ENCODE measurements around the gene VPS4B. TPM values are rescaled to one million over a fixed set of nuclear protein-coding genes. Genes with fewer than 3 reads are reported as not detected.

VPS4B gene
- polyA plus RNA-seq, 3 donors, result 56.9 to 67.3 (median 58.9) TPM

DNA sequence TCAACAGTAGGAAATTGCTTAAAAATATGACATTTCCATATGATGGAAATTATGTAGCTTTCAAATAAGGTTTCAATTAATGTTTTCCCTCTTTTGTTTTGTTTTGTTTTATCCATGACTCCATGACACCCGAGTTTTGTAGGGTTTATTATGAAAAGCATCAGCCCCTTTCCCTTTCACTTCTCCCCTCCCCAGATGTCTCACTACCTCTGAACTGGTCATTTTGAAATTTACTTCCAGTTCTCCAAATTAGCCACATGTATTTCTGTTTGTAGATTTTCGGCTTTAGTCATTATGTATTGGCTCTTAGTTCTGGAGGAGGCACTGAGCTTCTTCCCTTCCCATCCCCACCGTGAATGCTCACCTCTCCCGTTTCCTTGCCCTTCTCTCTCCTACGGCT lies 18.6 kb upstream of the VPS4B start:
- no peak for DNase-seq (ENCODE audit: extremely low read depth in 1 of 11, low read depth in 9 of 11, low spot score in 4 of 11)

- no peak for DNase-seq (ENCODE audit: extremely low read depth in 1 of 11, low read depth in 9 of 11, low spot score in 4 of 11)
These were observed 17.9 kb upstream of the VPS4B start for GRCh38 chr18:63440219-63440618.

DNA sequence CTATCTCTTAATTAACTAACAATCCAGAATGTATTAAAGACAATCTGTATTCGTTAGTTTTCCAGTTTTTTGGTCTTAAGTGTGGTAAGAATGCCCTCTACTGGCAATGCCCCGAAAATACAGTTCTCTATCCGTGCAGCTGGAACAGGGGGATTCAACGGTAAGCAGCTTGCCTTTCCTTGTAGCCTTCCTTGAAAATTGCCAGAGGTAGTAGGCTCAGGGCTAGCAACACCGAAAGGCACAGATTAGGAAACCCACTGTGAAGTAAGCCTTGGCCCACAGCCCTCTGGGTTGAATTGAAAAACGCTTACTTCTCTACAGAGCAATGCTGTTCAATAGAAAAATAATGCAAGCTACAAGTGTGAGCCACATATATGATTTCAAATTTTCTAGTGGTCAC lies 17.1 kb upstream of the VPS4B start:
- DNase-seq (ENCODE audit: extremely low read depth in 1 of 11, low read depth in 9 of 11, low spot score in 4 of 11), result peak in 10 of 11 donors; percentile 50 to 68 (median 52)

GRCh38 chr18:63438181-63438580 lies 15.9 kb upstream of the VPS4B start:
- DNase-seq (ENCODE audit: extremely low read depth in 1 of 11, low read depth in 9 of 11, low spot score in 4 of 11), result no peak

DNA sequence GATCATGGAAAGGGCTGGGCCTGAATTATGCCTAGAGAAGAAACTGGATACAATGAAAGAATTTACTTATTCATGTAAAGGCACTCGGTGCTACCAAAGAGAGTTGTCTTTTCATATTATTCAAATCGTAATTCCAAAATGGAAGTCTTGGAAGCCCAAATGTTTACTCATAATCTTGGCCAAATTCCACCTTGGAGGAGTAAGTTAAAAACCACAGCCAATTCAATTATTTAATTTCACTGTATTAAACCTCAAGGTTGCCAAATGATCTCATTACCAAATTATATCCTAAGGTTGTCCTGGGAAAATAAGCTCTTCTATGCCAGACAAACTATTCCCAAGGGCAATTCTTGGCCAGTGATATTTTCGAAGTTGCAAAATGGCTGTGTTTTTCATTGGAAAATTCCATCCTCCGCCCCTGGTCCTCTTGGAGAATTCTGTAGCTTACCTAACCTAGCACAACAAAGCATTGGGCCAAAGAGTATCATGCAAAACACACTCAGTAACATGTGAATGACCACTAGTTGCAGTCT lies 11.1 kb upstream of the VPS4B start:
- no peak for DNase-seq (ENCODE audit: extremely low read depth in 1 of 11, low read depth in 9 of 11, low spot score in 4 of 11)

GRCh38 chr18:63431180-63431579 lies 8.9 kb upstream of the VPS4B start:
- no peak for DNase-seq (ENCODE audit: extremely low read depth in 1 of 11, low read depth in 9 of 11, low spot score in 4 of 11)

- DNase-seq (ENCODE audit: extremely low read depth in 1 of 11, low read depth in 9 of 11, low spot score in 4 of 11), result no peak
These were observed 8.2 kb upstream of the VPS4B start for GRCh38 chr18:63430526-63430925.

- DNase-seq (ENCODE audit: extremely low read depth in 1 of 11, low read depth in 9 of 11, low spot score in 4 of 11), result no peak
These were observed 5.3 kb upstream of the VPS4B start for GRCh38 chr18:63427558-63427957.

GRCh38 chr18:63422864-63423304 lies 608 bp upstream of the VPS4B start:
- DNase-seq (ENCODE audit: extremely low read depth in 1 of 11, low read depth in 9 of 11, low spot score in 4 of 11), result peak in 1 of 11 donors; percentile 27

DNA sequence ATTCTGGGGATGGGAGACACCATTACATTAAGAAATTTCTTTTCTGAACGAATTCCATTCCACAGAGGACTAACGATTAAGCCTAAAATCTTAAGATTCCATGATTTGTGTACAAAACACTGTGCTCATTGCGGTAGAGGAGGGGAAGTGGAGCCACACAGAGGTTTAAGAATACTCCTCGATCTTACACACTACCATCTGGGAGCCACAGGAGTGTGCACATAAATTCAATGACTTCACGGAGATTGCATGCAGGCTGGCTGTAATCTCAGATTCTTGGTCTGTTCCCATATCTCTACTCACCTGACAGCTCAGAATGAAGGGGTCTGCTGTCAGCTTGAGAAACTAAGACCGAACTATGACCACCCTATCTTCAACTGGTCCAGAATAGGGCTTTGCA lies 762 bp downstream of the VPS4B start:
- no peak for DNase-seq (ENCODE audit: extremely low read depth in 1 of 11, low read depth in 9 of 11, low spot score in 4 of 11)

GRCh38 chr18:63412953-63413352 lies 9.3 kb downstream of the VPS4B start:
- DNase-seq (ENCODE audit: extremely low read depth in 1 of 11, low read depth in 9 of 11, low spot score in 4 of 11), result no peak

DNA sequence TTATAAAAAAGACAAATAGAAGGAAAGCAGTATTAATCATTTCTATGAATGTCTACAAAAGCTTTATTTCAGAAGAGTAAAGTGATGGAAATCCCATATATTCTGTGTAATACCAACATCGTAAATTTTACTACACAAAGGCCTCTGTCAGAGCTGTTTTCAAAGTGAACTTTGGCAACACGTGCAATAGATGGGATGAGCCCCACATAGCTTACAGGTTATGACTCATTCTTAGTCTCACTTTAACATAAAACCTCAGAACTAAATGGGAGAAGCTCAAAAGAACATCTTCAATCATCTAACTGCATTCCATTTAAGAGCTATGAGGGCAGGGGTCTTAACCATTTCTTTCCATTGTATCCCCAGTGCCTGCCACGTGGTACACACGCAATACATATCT lies 11.5 kb downstream of the VPS4B start:
- no peak for DNase-seq (ENCODE audit: extremely low read depth in 1 of 11, low read depth in 9 of 11, low spot score in 4 of 11)

DNA sequence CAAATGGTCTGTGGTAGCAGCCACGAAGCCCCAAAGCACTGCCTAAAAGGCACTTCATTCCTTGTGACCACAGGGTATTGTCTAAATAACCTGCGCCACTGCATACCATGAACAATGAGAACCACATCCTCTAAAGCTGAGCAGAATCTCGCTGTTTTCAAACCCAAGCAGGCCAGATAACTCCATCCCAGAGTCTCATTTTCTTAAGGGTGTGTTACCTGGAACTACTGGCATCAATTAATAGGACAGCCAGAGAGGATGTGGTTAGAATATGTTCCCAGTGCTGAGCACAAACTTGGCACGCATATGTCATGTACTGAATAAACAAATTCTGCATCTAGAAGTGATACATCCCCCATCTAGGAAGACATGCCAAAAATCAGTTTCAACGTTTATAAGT lies 13.0 kb downstream of the VPS4B start:
- DNase-seq (ENCODE audit: extremely low read depth in 1 of 11, low read depth in 9 of 11, low spot score in 4 of 11), result no peak

DNA sequence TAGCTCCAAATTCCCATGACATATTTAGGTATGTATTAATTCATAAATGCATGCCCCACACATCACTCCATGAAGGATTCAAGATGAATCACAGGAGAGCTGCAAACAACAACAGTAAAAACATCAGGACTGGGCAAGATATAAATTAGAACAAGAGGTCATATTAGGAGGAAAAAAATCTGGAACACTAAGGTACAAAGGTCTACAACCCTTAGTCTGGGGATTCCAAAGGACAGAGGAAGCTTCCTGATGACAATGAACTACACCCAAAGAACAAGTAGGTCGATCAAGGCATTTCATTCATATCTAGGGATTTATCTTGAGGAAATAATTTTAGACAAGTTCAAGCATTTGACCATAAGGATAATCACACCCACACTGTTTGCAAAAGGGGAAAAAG lies 14.5 kb downstream of the VPS4B start:
- DNase-seq (ENCODE audit: extremely low read depth in 1 of 11, low read depth in 9 of 11, low spot score in 4 of 11), result no peak

GRCh38 chr18:63405986-63406385 lies 16.3 kb downstream of the VPS4B start:
- no peak for DNase-seq (ENCODE audit: extremely low read depth in 1 of 11, low read depth in 9 of 11, low spot score in 4 of 11)

DNA sequence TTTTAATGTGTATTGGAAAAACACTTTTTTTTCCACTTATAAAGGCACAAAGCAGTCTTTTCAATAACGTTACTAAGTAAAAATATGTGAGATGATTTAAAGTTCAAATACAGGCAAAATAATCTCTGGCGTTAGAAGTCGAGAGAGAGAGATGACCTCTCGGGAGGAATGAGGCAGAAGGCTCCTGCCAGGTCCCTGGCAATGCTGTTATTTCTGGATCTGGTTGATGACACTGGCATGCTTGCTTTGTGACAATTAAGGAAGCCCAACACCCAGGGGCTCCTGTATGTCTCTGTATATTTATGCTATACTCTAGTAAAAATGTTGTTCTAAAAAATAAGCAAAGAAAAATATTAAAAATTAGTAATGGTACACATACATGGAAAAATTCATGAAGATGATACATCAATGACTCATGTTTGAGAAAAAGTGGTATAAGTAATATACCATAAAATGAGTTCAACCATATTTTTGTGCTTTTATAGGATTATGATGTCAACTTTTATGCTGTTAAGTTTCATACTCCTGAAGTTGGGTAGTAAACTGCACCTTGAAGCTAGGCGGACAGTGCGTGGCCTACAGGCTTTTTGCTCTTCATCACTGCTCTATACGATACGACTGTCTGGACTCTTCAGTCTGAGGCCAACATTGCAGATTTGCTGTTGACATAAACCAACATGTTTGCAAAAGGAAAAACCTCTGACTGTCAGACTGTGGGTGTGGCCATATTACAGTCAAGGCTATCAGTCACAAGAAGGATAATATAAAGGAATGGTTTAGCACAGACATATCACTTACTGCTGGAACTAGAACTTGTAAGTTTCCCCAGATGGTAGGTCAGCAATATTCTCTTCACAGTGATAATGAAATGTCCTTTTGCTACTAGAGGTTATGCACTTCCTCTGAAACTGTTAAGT lies 19.8 kb downstream of the VPS4B start:
- DNase-seq (ENCODE audit: extremely low read depth in 1 of 11, low read depth in 9 of 11, low spot score in 4 of 11), result no peak

DNA sequence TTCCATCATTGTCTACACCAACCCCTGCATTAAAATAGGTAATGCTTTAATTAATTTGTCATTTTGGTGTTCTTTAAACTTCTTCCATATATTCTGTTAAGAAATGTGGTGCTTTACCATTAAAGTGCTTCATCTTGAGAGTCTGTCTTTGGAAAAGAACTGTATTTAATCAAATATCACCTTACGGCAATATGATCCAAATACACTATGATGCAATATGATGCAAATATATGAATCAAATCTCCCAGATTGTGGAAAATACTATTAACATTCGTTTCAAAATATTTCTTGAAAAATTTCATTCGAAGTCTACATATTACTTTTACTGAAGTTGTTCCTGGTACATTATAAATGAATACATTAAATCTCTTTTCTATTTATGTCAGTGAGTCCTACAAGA lies 23.0 kb downstream of the VPS4B start:
- no peak for DNase-seq (ENCODE audit: extremely low read depth in 1 of 11, low read depth in 9 of 11, low spot score in 4 of 11)

DNA sequence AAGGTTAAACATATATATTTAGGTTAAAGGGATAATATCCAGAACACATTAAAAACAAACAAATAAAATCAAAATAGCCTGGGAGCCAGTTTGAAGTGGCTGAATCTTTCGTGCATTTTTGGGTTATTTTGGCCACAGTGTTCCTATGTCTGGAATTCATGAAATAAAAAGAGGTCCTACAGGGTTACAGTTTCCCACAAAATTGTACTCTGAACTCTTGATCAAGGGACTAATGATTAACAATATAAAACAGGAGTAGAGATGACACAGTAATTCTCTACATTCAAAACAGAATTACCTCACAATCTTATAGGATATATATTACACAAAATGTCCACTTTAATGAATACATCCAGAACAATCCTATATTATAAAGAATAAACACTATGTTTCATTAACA lies 24.9 kb downstream of the VPS4B start:
- DNase-seq (ENCODE audit: extremely low read depth in 1 of 11, low read depth in 9 of 11, low spot score in 4 of 11), result no peak

- DNase-seq (ENCODE audit: extremely low read depth in 1 of 11, low read depth in 9 of 11, low spot score in 4 of 11), result no peak
These were observed 26.8 kb downstream of the VPS4B start for GRCh38 chr18:63395503-63395902.

- DNase-seq (ENCODE audit: extremely low read depth in 1 of 11, low read depth in 9 of 11, low spot score in 4 of 11), result no peak
These were observed 27.3 kb downstream of the VPS4B start for GRCh38 chr18:63394954-63395353.

DNA sequence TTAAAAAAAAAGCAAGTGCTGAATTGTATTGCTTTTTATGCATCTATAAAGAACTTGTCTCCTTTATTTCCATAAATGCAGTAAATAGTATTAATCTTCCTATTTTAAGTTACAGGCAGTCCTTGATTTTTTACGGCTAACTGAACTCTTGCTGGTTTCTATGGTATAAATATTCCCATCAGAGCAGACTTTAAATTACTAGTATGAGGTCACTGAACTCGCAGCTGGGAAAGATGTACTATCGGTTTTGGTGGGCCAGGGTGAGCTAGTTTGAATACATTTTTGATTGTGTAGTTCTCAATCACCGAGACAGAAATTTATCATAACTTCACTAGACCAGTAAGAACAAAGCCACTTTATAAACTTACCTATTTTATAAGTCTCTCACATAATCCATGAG lies 34.4 kb downstream of the VPS4B start:
- no peak for DNase-seq (ENCODE audit: extremely low read depth in 1 of 11, low read depth in 9 of 11, low spot score in 4 of 11)
